Vagina (tissue), 2 donors: ENCODE measurements around the gene NCAPG2.

Source experiments
- CTCF ChIP-seq, 3 experiments: fragments of 450-650 bp in 2 of 3; fragments of 200-600 bp in 1 of 3; sonication (generic) in 1 of 3; IDR thresholded peaks; one replicate each; pipeline ENCODE4 v1.5.1; 2017 to 2019; ENCODE audit warnings: antibody characterized with exemption in 3 of 3, mild to moderate bottlenecking in 2 of 3, moderate library complexity in 2 of 3
- POLR2A ChIP-seq, 2 donors: fragments of 450-650 bp; IDR thresholded peaks; one replicate each; pipeline ENCODE4 v1.6.1; 2017; ENCODE audit warnings: antibody characterized with exemption in 2 of 2, mild to moderate bottlenecking in 2 of 2, moderate library complexity in 2 of 2
- POLR2AphosphoS5 ChIP-seq, 2 donors: sonication (generic); formaldehyde crosslinking; IDR thresholded peaks; one replicate each; pipeline ENCODE4 v1.9.0; 2017; ENCODE audit warnings: antibody characterized with exemption in 2 of 2, mild to moderate bottlenecking in 2 of 2, low read depth in 1 of 2; ENCODE audit not compliant: insufficient read depth in 1 of 2

- TF ChIP-seq CTCF (IDR thresholded peaks at IDR 0.05): no peak
- no peak for TF ChIP-seq POLR2A (IDR thresholded peaks at IDR 0.05)
- TF ChIP-seq POLR2AphosphoS5 (IDR thresholded peaks at IDR 0.05; ENCODE audit: insufficient read depth in 1 of 2, low read depth in 1 of 2): no peak
These were observed 120.2 kb downstream of the NCAPG2 start for GRCh38 chr7:158584407-158584806.
